NB4 (cell line): ENCODE data around the gene CARS1.

Source experiments
- MYC ChIP-seq: IDR thresholded peaks from 2 replicates; pipeline ENCODE4 v1.6.1; 2011; ENCODE audit warnings: low read depth, low read length
- POLR2A ChIP-seq: IDR thresholded peaks from 2 replicates; pipeline ENCODE4 v1.6.1; 2011; ENCODE audit warnings: mild to moderate bottlenecking; ENCODE audit not compliant: insufficient read length; ENCODE audit errors: extremely low read depth
- TF ChIP-seq, protein P1 (sequence below): IDR thresholded peaks from one replicate; pipeline ENCODE4 v1.5.1; 2012; ENCODE audit warnings: low read depth, low read length
- TF ChIP-seq, protein P2 (sequence below): IDR thresholded peaks from 2 replicates; pipeline ENCODE4 v1.6.1; 2011; ENCODE audit warnings: low read depth, low read length

DNA sequence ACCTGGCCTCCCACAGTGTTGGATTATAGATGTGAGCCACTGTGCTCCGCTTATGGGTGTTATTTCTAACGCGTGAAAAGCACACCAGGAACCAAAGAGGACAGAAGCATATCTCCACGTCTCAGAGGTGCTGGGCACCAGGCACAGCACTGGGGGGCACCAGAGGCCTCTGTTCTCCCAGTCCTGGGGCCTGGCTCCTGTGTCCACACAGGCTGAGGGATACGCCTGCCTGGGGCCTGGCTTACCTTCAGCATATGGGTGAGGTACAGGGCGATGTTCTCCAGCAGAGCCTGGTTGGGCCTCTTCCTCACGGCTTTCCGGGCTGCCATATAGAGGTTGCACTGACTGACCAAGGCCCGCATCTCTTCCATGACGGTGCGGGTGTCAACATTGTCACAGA is 40.4 kb downstream of the CARS1 start:
- TF ChIP-seq, protein P1, sequence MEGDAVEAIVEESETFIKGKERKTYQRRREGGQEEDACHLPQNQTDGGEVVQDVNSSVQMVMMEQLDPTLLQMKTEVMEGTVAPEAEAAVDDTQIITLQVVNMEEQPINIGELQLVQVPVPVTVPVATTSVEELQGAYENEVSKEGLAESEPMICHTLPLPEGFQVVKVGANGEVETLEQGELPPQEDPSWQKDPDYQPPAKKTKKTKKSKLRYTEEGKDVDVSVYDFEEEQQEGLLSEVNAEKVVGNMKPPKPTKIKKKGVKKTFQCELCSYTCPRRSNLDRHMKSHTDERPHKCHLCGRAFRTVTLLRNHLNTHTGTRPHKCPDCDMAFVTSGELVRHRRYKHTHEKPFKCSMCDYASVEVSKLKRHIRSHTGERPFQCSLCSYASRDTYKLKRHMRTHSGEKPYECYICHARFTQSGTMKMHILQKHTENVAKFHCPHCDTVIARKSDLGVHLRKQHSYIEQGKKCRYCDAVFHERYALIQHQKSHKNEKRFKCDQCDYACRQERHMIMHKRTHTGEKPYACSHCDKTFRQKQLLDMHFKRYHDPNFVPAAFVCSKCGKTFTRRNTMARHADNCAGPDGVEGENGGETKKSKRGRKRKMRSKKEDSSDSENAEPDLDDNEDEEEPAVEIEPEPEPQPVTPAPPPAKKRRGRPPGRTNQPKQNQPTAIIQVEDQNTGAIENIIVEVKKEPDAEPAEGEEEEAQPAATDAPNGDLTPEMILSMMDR, result peak; percentile 13
- TF ChIP-seq POLR2A, result no peak
- TF ChIP-seq, protein P2, sequence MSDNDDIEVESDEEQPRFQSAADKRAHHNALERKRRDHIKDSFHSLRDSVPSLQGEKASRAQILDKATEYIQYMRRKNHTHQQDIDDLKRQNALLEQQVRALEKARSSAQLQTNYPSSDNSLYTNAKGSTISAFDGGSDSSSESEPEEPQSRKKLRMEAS, result no peak
- TF ChIP-seq MYC, result no peak
